WTC11 (cell line): Measurements from ENCODE around the gene MCF2L. TPM values are rescaled to one million over a fixed set of nuclear protein-coding genes. Genes with fewer than 3 reads are reported as not detected.

Experiments used
- ATAC-seq: fragments of 200-7000 bp; cut with Tn5 transposase; 2 replicates; pipeline ENCODE4 v1.10.0; 2021; ENCODE audit warnings: mild to moderate bottlenecking, moderate library complexity
- CTCF ChIA-PET: fragments of 300-600 bp; sonication (Branson Sonifier 250); formaldehyde crosslinking; loops from one replicate; lab custom pipeline; 2021; ENCODE audit warnings: antibody characterized with exemption; lab: Charles Lee
- POLR2A ChIA-PET: fragments of 350-600 bp; sonication (Branson Sonifier 250); formaldehyde crosslinking; loops from one replicate; lab custom pipeline; 2021; ENCODE audit warnings: antibody characterized with exemption; lab: Charles Lee
- DNase-seq: peaks from one replicate; pipeline ENCODE4 v3.0.0; 2021; ENCODE audit warnings: low spot score
- H3K27ac Mint-ChIP-seq: 2 replicates; pipeline ENCODE4 v1.8.0; 2021; ENCODE audit warnings: mixed read lengths
- H3K27me3 Mint-ChIP-seq: 2 replicates; pipeline ENCODE4 v1.8.0; 2021; ENCODE audit warnings: low read depth, mild to moderate bottlenecking, moderate library complexity, mixed read lengths
- H3K36me3 Mint-ChIP-seq: 2 replicates; pipeline ENCODE4 v1.8.0; 2021; ENCODE audit warnings: mixed read lengths
- H3K4me1 Mint-ChIP-seq: 2 replicates; pipeline ENCODE4 v1.8.0; 2022; ENCODE audit warnings: mixed read lengths
- H3K4me3 Mint-ChIP-seq: 2 replicates; pipeline ENCODE4 v1.8.0; 2021; ENCODE audit warnings: mild to moderate bottlenecking, moderate library complexity, mixed read lengths
- H3K9me3 Mint-ChIP-seq: 2 replicates; pipeline ENCODE4 v1.8.0; 2021; ENCODE audit warnings: mixed read lengths
- AR ChIP-seq: fragments of 250-450 bp; sonication (Bioruptor Pico); IDR thresholded peaks from 2 replicates; pipeline ENCODE4 v1.9.0; 2021; ENCODE audit warnings: mild to moderate bottlenecking
- ATF2 ChIP-seq: sonication (generic); formaldehyde crosslinking; IDR thresholded peaks from 2 replicates; pipeline ENCODE4 v1.8.1; 2022; ENCODE audit warnings: low read depth, missing genetic modification reagents, borderline replicate concordance
- ATF3 ChIP-seq: sonication (generic); formaldehyde crosslinking; conservative IDR thresholded peaks from 2 replicates; pipeline ENCODE4 v1.8.1; 2022; ENCODE audit warnings: mild to moderate bottlenecking, missing genetic modification reagents
- E2F5 ChIP-seq: sonication (generic); formaldehyde crosslinking; IDR thresholded peaks from 2 replicates; pipeline ENCODE4 v1.8.1; 2022; ENCODE audit warnings: mild to moderate bottlenecking, moderate library complexity, missing genetic modification reagents
- ELF4 ChIP-seq: sonication (generic); formaldehyde crosslinking; IDR thresholded peaks from 2 replicates; pipeline ENCODE4 v1.8.1; 2022; ENCODE audit warnings: low read depth, mild to moderate bottlenecking, moderate library complexity, missing genetic modification reagents
- ESRRA ChIP-seq: sonication (generic); formaldehyde crosslinking; IDR thresholded peaks from 2 replicates; pipeline ENCODE4 v1.8.1; 2022; ENCODE audit warnings: mild to moderate bottlenecking, missing genetic modification reagents, borderline replicate concordance
- FOXP1 ChIP-seq: sonication (generic); formaldehyde crosslinking; IDR thresholded peaks from 2 replicates; pipeline ENCODE4 v1.8.0; 2022; ENCODE audit warnings: missing genetic modification reagents, mild to moderate bottlenecking, moderate library complexity, borderline replicate concordance
- IRF1 ChIP-seq: sonication (generic); formaldehyde crosslinking; IDR thresholded peaks from 2 replicates; pipeline ENCODE4 v1.8.0; 2023; ENCODE audit warnings: missing genetic modification reagents
- MYBL2 ChIP-seq: sonication (generic); formaldehyde crosslinking; IDR thresholded peaks from 2 replicates; pipeline ENCODE4 v1.8.1; 2023; ENCODE audit warnings: mild to moderate bottlenecking, moderate library complexity, missing genetic modification reagents
- NFE2L1 ChIP-seq: sonication (generic); formaldehyde crosslinking; IDR thresholded peaks from 2 replicates; pipeline ENCODE4 v1.8.1; 2023; ENCODE audit warnings: missing genetic modification reagents
- RORB ChIP-seq: fragments of 250-450 bp; sonication (Bioruptor Pico); IDR thresholded peaks from 2 replicates; pipeline ENCODE4 v1.9.0; 2021; ENCODE audit warnings: mild to moderate bottlenecking
- SMAD3 ChIP-seq: sonication (generic); formaldehyde crosslinking; IDR thresholded peaks from 2 replicates; pipeline ENCODE4 v1.8.0; 2022; ENCODE audit warnings: missing genetic modification reagents, mild to moderate bottlenecking, borderline replicate concordance
- ZNF416 ChIP-seq: fragments of 250-450 bp; sonication (Bioruptor Pico); IDR thresholded peaks from 2 replicates; pipeline ENCODE4 v1.9.0; 2021; ENCODE audit warnings: mild to moderate bottlenecking, inconsistent platforms
- total RNA-seq: library from RNA; stranded (reverse); gene quantifications from 3 replicates; pipeline ENCODE4 v1.2.3, GENCODE V29; 2021
- TF ChIP-seq, protein P1 (sequence below): fragments of 200-600 bp; IDR thresholded peaks from 2 replicates; pipeline ENCODE4 v1.8.0; 2022; ENCODE audit warnings: antibody characterized with exemption
- TF ChIP-seq, protein P2 (sequence below): sonication (generic); formaldehyde crosslinking; IDR thresholded peaks from 2 replicates; pipeline ENCODE4 v1.8.0; 2023; ENCODE audit warnings: missing genetic modification reagents, mild to moderate bottlenecking, borderline replicate concordance

MCF2L gene
- total RNA-seq, 1 experiment from 2014 or later = 34.8 TPM

GRCh38 chr13:113112893-113113845 is 144.2 kb downstream of the MCF2L start (continued):
- no peak for TF ChIP-seq RORB (CRISPR knock-in tag)
- no peak for TF ChIP-seq ATF3
- TF ChIP-seq MYBL2 (CRISPR knock-in tag) = no peak

- Mint-ChIP-seq H3K27ac (no peak overlapping the region), H3K36me3 (0 out of 2 replicates have a peak, but pooled peaks cover 2% of the 10 kb centered on the region), H3K27me3 (peaks cover 16% of the 10 kb centered on the region), H3K4me1 (no peaks in the 10 kb centered on the region), H3K9me3 (peaks cover 6% of the 10 kb centered on the region), H3K4me3 (no peak overlapping the region)
- POLR2A ChIA-PET = no interaction called here
- TF ChIP-seq, protein P1, sequence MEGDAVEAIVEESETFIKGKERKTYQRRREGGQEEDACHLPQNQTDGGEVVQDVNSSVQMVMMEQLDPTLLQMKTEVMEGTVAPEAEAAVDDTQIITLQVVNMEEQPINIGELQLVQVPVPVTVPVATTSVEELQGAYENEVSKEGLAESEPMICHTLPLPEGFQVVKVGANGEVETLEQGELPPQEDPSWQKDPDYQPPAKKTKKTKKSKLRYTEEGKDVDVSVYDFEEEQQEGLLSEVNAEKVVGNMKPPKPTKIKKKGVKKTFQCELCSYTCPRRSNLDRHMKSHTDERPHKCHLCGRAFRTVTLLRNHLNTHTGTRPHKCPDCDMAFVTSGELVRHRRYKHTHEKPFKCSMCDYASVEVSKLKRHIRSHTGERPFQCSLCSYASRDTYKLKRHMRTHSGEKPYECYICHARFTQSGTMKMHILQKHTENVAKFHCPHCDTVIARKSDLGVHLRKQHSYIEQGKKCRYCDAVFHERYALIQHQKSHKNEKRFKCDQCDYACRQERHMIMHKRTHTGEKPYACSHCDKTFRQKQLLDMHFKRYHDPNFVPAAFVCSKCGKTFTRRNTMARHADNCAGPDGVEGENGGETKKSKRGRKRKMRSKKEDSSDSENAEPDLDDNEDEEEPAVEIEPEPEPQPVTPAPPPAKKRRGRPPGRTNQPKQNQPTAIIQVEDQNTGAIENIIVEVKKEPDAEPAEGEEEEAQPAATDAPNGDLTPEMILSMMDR = no peak
- TF ChIP-seq, protein P2, sequence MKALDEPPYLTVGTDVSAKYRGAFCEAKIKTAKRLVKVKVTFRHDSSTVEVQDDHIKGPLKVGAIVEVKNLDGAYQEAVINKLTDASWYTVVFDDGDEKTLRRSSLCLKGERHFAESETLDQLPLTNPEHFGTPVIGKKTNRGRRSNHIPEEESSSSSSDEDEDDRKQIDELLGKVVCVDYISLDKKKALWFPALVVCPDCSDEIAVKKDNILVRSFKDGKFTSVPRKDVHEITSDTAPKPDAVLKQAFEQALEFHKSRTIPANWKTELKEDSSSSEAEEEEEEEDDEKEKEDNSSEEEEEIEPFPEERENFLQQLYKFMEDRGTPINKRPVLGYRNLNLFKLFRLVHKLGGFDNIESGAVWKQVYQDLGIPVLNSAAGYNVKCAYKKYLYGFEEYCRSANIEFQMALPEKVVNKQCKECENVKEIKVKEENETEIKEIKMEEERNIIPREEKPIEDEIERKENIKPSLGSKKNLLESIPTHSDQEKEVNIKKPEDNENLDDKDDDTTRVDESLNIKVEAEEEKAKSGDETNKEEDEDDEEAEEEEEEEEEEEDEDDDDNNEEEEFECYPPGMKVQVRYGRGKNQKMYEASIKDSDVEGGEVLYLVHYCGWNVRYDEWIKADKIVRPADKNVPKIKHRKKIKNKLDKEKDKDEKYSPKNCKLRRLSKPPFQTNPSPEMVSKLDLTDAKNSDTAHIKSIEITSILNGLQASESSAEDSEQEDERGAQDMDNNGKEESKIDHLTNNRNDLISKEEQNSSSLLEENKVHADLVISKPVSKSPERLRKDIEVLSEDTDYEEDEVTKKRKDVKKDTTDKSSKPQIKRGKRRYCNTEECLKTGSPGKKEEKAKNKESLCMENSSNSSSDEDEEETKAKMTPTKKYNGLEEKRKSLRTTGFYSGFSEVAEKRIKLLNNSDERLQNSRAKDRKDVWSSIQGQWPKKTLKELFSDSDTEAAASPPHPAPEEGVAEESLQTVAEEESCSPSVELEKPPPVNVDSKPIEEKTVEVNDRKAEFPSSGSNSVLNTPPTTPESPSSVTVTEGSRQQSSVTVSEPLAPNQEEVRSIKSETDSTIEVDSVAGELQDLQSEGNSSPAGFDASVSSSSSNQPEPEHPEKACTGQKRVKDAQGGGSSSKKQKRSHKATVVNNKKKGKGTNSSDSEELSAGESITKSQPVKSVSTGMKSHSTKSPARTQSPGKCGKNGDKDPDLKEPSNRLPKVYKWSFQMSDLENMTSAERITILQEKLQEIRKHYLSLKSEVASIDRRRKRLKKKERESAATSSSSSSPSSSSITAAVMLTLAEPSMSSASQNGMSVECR (CRISPR knock-in tag) = no peak
- TF ChIP-seq FOXP1 (CRISPR knock-in tag) = no peak
- no peak for TF ChIP-seq IRF1 (CRISPR knock-in tag)
- TF ChIP-seq ZNF416 (CRISPR knock-in tag) = no peak
- no peak for TF ChIP-seq SMAD3
- no peak for ATAC-seq
- DNase-seq = no peak
- CTCF ChIA-PET = interaction anchor here (0.7 to 1.3 kb wide), 2 partner anchors 9 to 239 kb away, joined by 3 read pairs; partner anchors contain the start of gene F10
Measured at GRCh38 chr13:113113846-113114271, 144.8 kb downstream of the MCF2L start.

DNA sequence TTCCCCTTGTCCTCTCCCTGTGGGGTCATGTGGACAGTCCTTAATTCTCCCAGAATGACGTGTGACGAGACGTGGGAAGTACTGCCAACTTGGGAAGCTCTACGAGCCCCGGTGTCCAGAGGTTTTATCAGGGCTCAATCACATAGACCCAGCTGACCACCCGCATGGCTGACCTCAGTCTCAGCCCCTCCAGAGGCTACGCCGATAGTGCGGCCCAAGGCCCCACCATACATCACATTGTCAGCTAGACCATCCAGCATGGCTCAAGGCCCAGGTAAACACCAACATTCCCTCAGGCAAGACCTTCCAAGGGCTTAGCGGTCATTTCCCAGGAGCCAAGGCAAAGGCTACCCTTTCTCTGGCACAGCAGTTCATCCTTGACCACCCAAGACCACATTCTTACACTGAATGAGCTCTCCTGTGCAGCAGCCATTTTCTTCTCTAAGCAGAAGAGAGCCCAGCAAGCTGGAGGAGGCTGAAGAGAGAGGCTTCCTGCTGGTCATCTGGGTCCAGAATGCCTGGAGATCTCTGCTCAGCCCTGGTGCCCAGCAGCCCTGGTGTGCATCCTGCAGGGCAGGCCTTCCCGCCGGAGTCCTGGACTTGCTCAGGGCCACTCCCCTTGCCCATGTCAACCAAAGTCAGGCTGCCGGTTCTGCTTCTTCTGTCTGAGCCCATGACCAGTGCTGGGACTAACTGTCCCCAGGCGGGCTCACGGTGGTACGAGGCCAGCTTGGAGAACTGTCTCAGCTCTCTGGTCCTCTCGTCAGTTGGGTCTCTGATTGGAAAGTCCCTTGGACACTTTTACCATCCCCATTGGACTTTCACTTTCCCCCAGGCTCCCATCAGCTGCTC is 145.7 kb downstream of the MCF2L start:
- ChIA-PET CTCF (no interaction called here), POLR2A (no interaction called here)
- ATAC-seq (no peak), DNase-seq (no peak)
- peaks cover 6% of the 10 kb centered on the region for H3K9me3 Mint-ChIP-seq
- H3K4me1 Mint-ChIP-seq = no peaks in the 10 kb centered on the region
- H3K27me3 Mint-ChIP-seq = peaks cover 9% of the 10 kb centered on the region
- H3K4me3 Mint-ChIP-seq = no peak overlapping the region
- H3K27ac Mint-ChIP-seq = no peak overlapping the region
- 0 out of 2 replicates have a peak, but pooled peaks cover 2% of the 10 kb centered on the region for H3K36me3 Mint-ChIP-seq
- no peak for TF ChIP-seq ATF2 (CRISPR knock-in tag)
- TF ChIP-seq ESRRA (CRISPR knock-in tag) = no peak
- no peak for TF ChIP-seq AR (CRISPR knock-in tag)
- no peak for TF ChIP-seq E2F5 (CRISPR knock-in tag)
- no peak for TF ChIP-seq ELF4
- TF ChIP-seq NFE2L1 (CRISPR knock-in tag) = no peak
